A549 treated with dexamethasone at 1 μM for 4 hours (cell line): Measurements from ENCODE around the gene CRIP3. TPM values are rescaled to one million over a fixed set of nuclear protein-coding genes. Genes with fewer than 3 reads are reported as not detected.

Experiments
- total RNA-seq: library from RNA; stranded (reverse); fragments of 200-300 nt; extraction: Qiagen RNA extraction; gene quantifications from 5 replicates; pipeline ENCODE4 v1.2.3, GENCODE V29; 2022

Gene CRIP3, protein sequence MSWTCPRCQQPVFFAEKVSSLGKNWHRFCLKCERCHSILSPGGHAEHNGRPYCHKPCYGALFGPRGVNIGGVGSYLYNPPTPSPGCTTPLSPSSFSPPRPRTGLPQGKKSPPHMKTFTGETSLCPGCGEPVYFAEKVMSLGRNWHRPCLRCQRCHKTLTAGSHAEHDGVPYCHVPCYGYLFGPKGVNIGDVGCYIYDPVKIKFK
- 0.11 to 0.71 TPM (median 0.28 TPM) in 5 replicates for total RNA-seq

DNA sequence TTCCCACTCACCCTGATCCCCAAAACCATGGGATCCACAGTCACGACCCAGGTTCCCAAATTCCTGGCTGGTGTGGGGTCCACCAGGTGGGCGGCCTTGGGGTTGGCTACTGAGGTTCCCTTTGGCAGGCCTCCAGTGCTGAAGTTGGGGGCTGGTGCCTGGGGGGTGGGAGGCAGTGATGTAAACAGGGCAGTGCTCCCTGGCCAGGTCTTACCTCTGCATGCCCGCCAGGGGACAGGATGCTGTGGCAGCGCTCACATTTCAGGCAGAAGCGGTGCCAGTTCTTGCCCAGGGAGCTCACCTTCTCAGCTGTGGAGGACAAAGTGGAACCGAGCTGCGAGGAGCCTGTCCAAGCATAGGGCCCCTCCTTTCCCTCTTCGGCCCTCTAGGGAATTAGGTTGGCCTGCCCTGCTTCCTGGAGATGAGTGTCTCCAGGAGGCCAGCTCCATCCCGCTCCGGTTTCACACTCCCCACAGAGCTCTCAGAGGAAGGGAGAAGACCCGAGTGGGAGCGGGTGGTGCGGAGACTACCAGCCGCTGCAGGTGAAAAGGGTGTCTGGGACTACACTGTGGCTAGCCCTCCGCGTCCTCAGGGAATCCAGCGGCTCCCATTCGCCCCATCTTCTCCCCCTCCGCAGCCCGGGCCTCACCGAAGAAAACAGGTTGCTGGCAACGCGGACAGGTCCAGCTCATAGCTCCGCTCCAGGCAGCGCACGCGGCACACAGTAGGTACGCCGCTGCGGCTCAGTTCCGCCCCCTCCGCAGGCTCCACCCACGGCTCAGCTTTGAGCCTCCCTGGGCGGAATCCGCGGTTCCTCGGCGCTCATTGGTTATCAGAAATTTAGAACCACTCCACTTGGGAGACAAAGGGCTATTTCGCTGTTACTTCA is at the start of gene CRIP3:
TSS of gene CRIP3 (minus strand) at position 726 of the 889 bp plus-strand sequence. CDS start at position 692, 34 bp downstream.

GRCh38 chr6:43297644-43298564 is 10.7 kb downstream of the CRIP3 start, which contains the start of gene SLC22A7:
Gene SLC22A7 (plus strand): TSS chr6:43298260. CDS start chr6:43298359, 99 bp downstream.

Other genes with a start within 250 kb of the CRIP3 start
- 51.6 to 56.6 TPM (median 55.3 TPM) in 5 replicates for gene MRPL2, start 249.4 kb downstream of the CRIP3 start, total RNA-seq
- 4.9 to 8.2 TPM (median 6.4 TPM) in 5 replicates for gene KLC4, start 249.2 kb downstream of the CRIP3 start, total RNA-seq
- 4.0 to 5.0 TPM (median 4.4 TPM) in 5 replicates for gene PTK7, start 232.5 kb downstream of the CRIP3 start, total RNA-seq
- gene SRF, start 137.6 kb downstream of the CRIP3 start, total RNA-seq: 12.2 to 17.9 TPM (median 16.7 TPM) in 5 replicates
- 6.1 to 9.7 TPM (median 9.2 TPM) in 5 replicates for gene CUL9, start 126.6 kb downstream of the CRIP3 start, total RNA-seq
- gene DNPH1, start 79.3 kb downstream of the CRIP3 start, total RNA-seq: 77.1 to 92.6 TPM (median 87.3 TPM) in 5 replicates
- gene TTBK1, start 65.3 kb downstream of the CRIP3 start, total RNA-seq: 0.02 to 0.07 TPM (median 0.05 TPM) in 5 replicates
- not detected in 5 replicates for gene SLC22A7, start 10.6 kb downstream of the CRIP3 start, total RNA-seq
- gene ZNF318, start 60.8 kb upstream of the CRIP3 start, total RNA-seq: 4.1 to 6.3 TPM (median 5.9 TPM) in 5 replicates
- 4.4 to 10.1 TPM (median 9.4 TPM) in 5 replicates for gene ABCC10, start 118.7 kb upstream of the CRIP3 start, total RNA-seq
- 4.5 to 7.3 TPM (median 7.0 TPM) in 5 replicates for gene DLK2, start 146.7 kb upstream of the CRIP3 start, total RNA-seq
- 14.9 to 21.6 TPM (median 17.8 TPM) in 5 replicates for gene TJAP1, start 168.7 kb upstream of the CRIP3 start, total RNA-seq
- gene LRRC73, start 201.5 kb upstream of the CRIP3 start, total RNA-seq: 0.56 to 0.96 TPM (median 0.95 TPM) in 5 replicates
- 59.5 to 67.1 TPM (median 65.5 TPM) in 5 replicates for gene YIPF3, start 208.1 kb upstream of the CRIP3 start, total RNA-seq
- gene POLR1C, start 208.3 kb upstream of the CRIP3 start, total RNA-seq: 40.0 to 46.9 TPM (median 41.8 TPM) in 5 replicates